ENCODE data around the gene IL22RA1. TPM values are rescaled to one million over a fixed set of nuclear protein-coding genes. Genes with fewer than 3 reads are reported as not detected.

IL22RA1 gene
- total and polyA plus RNA-seq, 2 of the 8 experiments (the other 6 are each of a cell fraction or from before 2014, with no cell fraction given) = 0.17 to 0.32 TPM

DNA sequence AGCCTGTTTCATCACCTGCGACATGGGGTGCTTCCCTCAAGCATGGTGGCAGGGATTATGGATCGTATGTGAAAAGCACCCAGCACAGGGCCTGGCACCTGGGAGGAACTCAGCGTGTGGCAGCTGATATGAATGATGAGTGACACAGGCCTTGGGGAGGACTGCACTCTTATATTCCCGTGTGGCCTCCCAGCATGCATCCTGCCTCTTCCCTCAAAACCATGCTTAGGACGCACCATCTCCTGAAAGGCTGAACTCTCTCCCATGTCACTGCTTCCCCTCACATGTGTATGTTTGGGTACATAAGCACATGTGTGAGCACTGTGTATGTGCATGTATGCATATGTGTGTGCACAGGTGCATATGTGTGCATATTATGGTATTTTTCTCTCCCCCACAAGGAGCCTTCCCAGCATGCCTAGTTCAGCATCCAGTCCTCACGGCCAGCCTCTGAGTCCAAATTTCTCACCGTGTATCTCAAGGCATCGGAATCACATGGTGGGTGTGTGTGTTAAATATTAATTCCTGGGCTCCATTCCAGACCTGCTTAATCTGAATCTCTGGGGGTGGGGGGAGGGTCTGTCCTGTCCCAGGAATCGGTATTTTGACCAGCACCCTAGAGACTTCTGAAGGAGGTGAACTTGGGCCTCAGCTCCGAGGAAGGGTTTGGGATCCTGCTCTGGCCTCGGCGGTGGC, 43.8 kb downstream of the IL22RA1 start:
- FAIRE-seq (no peak), DNase-seq (ENCODE audit: low read depth in 1 of 2, low spot score in 2 of 2) (no peak)
- H2BK15ac ChIP-seq (ENCODE audit: low read length) = peak overlapping the region; percentile 72; the same call in 1 of the 2 replicates
- H3K9ac ChIP-seq (replicated peaks in 1 of 4; ENCODE audit: extremely low read depth in 1 of 4, low read depth in 3 of 4, low read length in 3 of 4) = no peak overlapping the region
- H3K23ac ChIP-seq (ENCODE audit: insufficient read length) = no peak overlapping the region
- H3K79me2 ChIP-seq (ENCODE audit: control insufficient read depth in 1 of 2, insufficient read depth in 2 of 2, low read length in 2 of 2) = no peaks in the 10 kb centered on the region
- H3K56ac ChIP-seq (replicated peaks; ENCODE audit: insufficient read length, low read depth, low read length) = no peak overlapping the region
- no peaks in the 10 kb centered on the region for H3K36me3 ChIP-seq (ENCODE audit: control insufficient read depth in 2 of 4, insufficient read depth in 4 of 4, low read length in 3 of 4)
- ChIA-PET CTCF (ENCODE audit: partially characterized antibody) (interaction anchor here (1.6 kb wide), 2 partner anchors 18 to 27 kb away, joined by 3 to 4 read pairs; no protein-coding TSS in a partner anchor), POLR2A (ENCODE audit: partially characterized antibody) (interaction anchor here (1.3 to 1.6 kb wide), 2 partner anchors 11 to 51 kb away, joined by 3 to 5 read pairs; no protein-coding TSS in a partner anchor)
- H2AFZ ChIP-seq (ENCODE audit: low read length) = no peak overlapping the region
- H3K4me1 ChIP-seq (replicated peaks in 1 of 4; ENCODE audit: control insufficient read depth in 3 of 4, insufficient read depth in 4 of 4, low read length in 3 of 4) = peaks cover 0 to 6% (median 2%) of the 10 kb centered on the region in 4 experiments; a peak in 3 of 7 replicates
- no peak overlapping the region for H3K4me3 ChIP-seq (ENCODE audit: extremely low read depth in 1 of 4, insufficient read depth in 2 of 4, low read depth in 3 of 4, low read length in 4 of 4)
- WGBS, 2 experiments (ENCODE audit: extremely low coverage in 1 of 2, insufficient coverage in 1 of 2, insufficient read length in 1 of 2, insufficient replicate concordance in 2 of 2, low coverage in 1 of 2, low lambda C conversion rate in 2 of 2, missing lambda C conversion rate in 1 of 2) = 87% methylated on average over 11 of the region's 12 CpGs; no CpG with 5 or more reads in 1 of the 2 experiments
- no peak overlapping the region for H3K4me2 ChIP-seq (ENCODE audit: insufficient read depth in 1 of 2, low read depth in 2 of 2, low read length in 2 of 2)
- no peak overlapping the region for H4K91ac ChIP-seq (replicated peaks; ENCODE audit: insufficient read length, low read length)
- H3K9me3 ChIP-seq (ENCODE audit: insufficient read depth in 2 of 2, low read depth in 1 of 2, low read length in 1 of 2) = no peaks in the 10 kb centered on the region
- H2AK5ac ChIP-seq (ENCODE audit: low read depth, low read length) = no peak overlapping the region
- H3K27me3 ChIP-seq (replicated peaks in 1 of 4; ENCODE audit: control insufficient read depth in 3 of 4, extremely low read depth in 1 of 4, insufficient read depth in 3 of 4, low read length in 3 of 4) = no peaks in the 10 kb centered on the region
- H2BK120ac ChIP-seq (replicated peaks; ENCODE audit: low read depth, low read length) = no peak overlapping the region
- H2BK20ac ChIP-seq (ENCODE audit: low read length) = no peak overlapping the region
- no peak overlapping the region for H2BK5ac ChIP-seq (ENCODE audit: low read depth, low read length)
- H3K14ac ChIP-seq (ENCODE audit: insufficient read length) = no peak overlapping the region
- H3K27ac ChIP-seq (ENCODE audit: low read depth, low read length) = no peak overlapping the region
- no peak overlapping the region for H3K4ac ChIP-seq (replicated peaks; ENCODE audit: insufficient read length, low read depth, low read length)
- H4K8ac ChIP-seq (ENCODE audit: extremely low read depth, insufficient read depth, low read length) = no peak overlapping the region
- H3K79me1 ChIP-seq (ENCODE audit: low read depth, low read length) = no peaks in the 10 kb centered on the region
- H4K5ac ChIP-seq (ENCODE audit: insufficient read length, low read depth, low read length) = no peak overlapping the region
- no peaks in the 10 kb centered on the region for H4K20me1 ChIP-seq (replicated peaks in 1 of 2; ENCODE audit: control insufficient read depth in 1 of 2, insufficient read depth in 2 of 2, low read length in 2 of 2)
- no peaks in the 10 kb centered on the region for H3K23me2 ChIP-seq (ENCODE audit: low read depth, low read length)
- H3K18ac ChIP-seq (ENCODE audit: extremely low read depth, low read length) = no peak overlapping the region
- H2BK12ac ChIP-seq (ENCODE audit: low read depth, low read length) = 0 out of 2 replicates have a peak overlapping the region, but pooled peaks have one; percentile 33
- TF ChIP-seq ZNF274 (IDR thresholded peaks at IDR 0.05; ENCODE audit: borderline replicate concordance, extremely low read depth, low read length) = no peak
- no peak for TF ChIP-seq EGR1 (IDR thresholded peaks at IDR 0.05; ENCODE audit: borderline replicate concordance, low read depth, low read length)
- TF ChIP-seq TCF12 (IDR thresholded peaks at IDR 0.05; ENCODE audit: low read depth, low read length) = no peak
- TF ChIP-seq RXRA (IDR thresholded peaks at IDR 0.05; ENCODE audit: insufficient read depth, low read depth, low read length) = no peak
- no peak for TF ChIP-seq POU5F1 (IDR thresholded peaks at IDR 0.05; ENCODE audit: low read depth, low read length)
- TF ChIP-seq TAF1 (IDR thresholded peaks at IDR 0.05; ENCODE audit: low read depth, low read length) = no peak
- TF ChIP-seq KDM1A (IDR thresholded peaks at IDR 0.05; ENCODE audit: borderline replicate concordance, low read length) = no peak
- TF ChIP-seq PHF8 (conservative IDR thresholded peaks at IDR 0.05; ENCODE audit: low read depth, low read length) = no peak
- TF ChIP-seq BACH1 (IDR thresholded peaks at IDR 0.05; ENCODE audit: low read length) = no peak
- TF ChIP-seq HDAC2 (IDR thresholded peaks at IDR 0.05; ENCODE audit: borderline replicate concordance in 1 of 2, low read depth in 2 of 2, low read length in 2 of 2) = no peak
- no peak for TF ChIP-seq GABPA (IDR thresholded peaks at IDR 0.05; ENCODE audit: borderline replicate concordance, insufficient read depth, low read length)
- no peak for TF ChIP-seq RNF2 (IDR thresholded peaks at IDR 0.05; ENCODE audit: borderline replicate concordance, low read depth, low read length, missing control alignments, poor library complexity, severe bottlenecking)
